HG03520 (cell line): Measurements from ENCODE around the gene GUCY2C.
A peak's percentile ranks its signal among the peaks of the same experiment; 100 is the strongest.
"Not testable (repeated sequence)": the region's sequence is repeated elsewhere in the genome, so short reads cannot be mapped to it uniquely, and the experiment has no call there.

Source experiments
- ATAC-seq: cut with Tn5 transposase; IDR thresholded peaks from one replicate; pipeline ENCODE4 v1.9.1; 2021; ENCODE audit warnings: mild to moderate bottlenecking, moderate library complexity; ENCODE audit not compliant: unreplicated experiment

GUCY2C gene

DNA sequence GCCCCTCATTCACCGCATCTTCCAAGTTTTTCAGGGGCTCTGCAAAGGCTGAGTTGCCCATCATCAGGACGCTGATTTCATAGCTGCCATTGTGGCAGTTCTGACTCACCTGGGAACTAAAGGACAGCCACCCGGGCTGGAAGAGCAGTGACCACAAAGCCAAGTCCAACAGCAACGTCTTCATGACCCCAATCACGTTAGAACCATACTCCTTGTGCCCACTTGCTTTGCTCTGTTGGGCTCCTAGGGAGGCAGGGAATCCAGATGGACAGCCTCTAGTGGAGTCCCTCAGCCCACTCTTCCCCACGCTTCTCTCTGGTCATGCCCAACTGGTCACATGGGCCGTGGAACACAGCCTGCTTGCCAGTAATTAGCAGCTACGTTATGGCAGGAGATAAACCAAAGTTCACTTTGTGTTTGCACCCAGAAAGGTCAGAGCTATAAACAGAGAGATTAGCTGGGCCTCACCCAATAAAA is at the start of gene GUCY2C:
GUCY2C (minus strand) TSS at position 335 of the 477 bp plus-strand sequence; CDS start at position 184, 151 bp downstream.
- ATAC-seq, result no peak

DNA sequence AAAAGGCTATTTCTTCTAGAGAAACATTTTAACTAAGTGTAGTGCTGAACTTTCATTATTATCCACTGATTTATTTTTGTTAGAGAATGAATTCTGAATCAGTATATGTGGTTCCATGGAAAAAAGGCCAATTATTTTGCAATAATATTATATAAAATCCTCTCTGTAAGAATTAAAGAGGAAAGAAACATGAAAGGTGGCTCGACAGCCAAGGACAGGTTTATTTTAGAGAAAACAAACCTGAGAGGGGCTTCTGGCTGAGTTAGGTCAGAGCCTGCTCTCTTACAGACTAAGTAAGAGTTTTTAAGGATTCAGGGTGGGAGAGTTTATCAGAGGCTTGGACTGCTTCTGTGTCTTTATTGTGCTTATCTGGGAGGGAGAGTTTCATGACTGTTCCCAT is 46.7 kb upstream of the GUCY2C start:
- no peak for ATAC-seq

DNA sequence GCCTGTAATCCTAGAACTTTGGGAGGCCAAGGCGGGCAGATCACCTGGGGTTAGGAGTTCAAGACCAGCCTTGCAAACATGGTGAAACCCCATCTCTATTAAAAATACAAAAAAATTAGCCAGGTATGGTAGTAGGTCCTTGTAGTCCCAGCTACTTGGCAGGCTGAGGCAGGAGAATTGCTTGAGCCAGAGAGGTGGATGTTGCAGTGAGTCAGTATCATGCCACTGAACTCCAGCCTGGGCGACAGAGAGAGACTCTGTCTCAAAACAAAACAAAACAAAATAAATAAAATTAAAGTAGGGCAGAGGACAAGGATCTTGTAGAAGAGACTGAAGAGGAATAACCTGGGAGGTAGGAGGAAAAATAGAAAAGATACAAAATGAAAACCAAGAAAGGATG is 45.5 kb upstream of the GUCY2C start:
- ATAC-seq, result no peak

DNA sequence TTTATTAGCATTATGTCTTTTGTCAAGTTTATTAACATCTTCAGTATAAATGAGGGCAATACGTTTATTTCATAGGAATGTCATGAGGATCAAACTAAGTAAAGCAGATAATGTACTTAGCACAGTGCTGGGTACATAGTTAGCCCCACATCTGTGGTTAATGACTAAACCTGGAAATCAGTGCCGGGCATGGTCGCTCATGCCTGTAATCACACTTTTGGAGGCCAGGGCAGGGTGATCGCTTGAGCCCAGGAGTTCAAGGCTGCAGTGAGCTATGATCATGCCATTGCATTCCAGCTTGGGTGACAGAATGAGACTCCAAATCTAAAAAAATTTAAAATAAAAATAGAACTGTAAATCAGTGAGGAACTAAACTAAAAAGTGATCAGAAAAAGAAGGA is 44.8 kb upstream of the GUCY2C start:
- ATAC-seq, result no peak

DNA sequence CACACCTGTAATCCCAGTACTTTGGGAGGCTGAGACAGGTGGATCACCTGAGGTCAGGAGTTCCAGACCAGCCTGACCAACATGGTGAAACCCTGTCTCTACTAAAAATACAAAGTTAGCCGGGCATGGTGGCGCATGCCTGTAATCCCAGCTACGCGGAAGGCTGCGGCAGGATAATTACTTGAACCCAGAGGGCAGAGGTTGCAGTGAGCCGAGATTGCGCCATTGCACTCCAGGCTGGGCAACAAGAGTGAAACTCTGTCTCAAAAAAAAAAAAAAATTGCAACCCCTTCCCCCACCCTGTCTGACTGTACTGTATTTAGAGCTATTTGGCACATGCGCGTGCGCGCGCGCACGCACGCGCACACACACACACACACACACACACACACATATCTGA is 40.0 kb upstream of the GUCY2C start:
- ATAC-seq, result not testable (repeated sequence)

DNA sequence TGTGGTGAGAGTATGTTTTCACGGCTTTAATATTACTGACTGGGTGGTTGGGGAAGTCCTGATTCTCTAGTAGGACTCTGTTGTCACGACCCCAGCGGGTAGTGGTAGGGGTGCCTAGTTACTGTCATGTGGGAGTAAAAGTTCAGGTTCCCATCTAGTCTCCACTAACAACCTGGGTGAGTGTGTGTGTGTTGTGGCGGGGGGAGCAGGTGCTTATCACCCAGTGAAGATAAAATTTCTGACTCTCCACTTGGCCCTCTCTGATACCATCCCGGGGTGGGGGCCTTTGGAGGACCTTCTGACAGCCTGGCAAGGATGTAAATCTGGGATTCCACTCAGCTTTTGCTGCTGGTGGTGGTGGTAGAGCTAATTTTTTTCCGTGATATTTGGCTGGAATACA is 35.4 kb upstream of the GUCY2C start:
- ATAC-seq, result no peak

DNA sequence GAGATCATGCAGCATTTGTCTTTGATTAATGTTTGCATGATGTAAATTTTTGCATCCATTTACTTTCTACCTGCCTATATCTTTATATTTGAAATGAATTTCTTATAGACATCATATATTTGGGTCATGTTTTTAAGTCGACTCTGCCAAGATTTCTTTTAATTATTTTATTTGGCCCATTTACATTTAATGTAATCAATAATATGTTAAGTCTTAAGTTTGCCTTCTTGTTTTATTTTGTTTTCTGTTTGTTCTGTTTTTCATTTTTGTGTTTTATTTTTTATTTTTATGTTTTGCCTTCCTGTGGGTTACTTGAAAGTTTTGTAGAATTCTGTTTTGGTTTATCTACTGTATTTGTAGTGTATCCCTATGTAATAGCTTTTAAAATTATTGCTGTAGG is 33.2 kb upstream of the GUCY2C start:
- ATAC-seq, result no peak

DNA sequence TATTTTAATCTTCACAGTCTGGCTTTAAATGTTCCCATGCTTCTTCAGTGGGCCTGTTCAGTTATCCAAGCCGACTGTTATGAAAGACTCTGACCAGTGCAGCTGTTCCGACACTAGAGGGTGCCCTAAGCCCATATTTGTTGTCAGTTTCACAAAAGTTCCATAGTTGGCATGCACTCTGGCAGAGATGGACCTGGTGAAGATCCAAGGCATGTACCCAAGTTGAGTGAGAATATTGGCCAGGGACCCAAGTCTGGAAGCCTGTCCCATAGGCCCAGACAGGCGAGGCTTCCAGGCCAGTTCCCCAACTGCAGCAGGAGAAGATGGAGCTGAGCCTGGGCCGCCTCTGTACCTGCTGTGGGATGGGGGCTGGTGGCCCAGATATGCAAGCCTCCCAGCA is 27.4 kb upstream of the GUCY2C start:
- no peak for ATAC-seq

DNA sequence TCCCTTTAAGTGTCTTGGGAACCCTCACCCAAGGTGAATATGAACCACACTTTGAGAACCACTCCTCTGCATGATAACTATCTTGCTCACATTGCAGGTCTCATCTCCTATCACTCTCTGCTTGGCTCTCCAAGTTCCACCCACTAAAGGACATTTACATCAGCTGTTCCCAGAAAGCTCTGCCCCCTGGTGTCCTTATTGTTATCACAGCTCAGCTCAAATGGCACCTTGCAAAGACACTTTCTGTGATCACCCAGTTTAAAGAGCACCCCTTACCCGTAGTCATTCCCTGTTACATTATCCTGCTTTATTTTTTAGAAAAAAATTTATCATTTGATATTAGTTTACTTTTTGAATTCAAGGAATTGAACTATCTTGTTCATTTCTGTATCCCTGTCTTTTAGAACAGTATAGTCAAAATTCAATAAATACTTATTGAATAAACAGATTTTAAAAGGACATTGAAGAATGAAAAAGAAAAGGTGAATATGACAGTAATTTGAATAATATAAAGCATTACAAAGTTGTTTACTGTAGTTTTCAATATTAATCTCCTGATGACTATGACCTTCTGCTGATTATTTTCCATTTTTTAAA is 20.5 kb upstream of the GUCY2C start:
- ATAC-seq, result peak; percentile 68

DNA sequence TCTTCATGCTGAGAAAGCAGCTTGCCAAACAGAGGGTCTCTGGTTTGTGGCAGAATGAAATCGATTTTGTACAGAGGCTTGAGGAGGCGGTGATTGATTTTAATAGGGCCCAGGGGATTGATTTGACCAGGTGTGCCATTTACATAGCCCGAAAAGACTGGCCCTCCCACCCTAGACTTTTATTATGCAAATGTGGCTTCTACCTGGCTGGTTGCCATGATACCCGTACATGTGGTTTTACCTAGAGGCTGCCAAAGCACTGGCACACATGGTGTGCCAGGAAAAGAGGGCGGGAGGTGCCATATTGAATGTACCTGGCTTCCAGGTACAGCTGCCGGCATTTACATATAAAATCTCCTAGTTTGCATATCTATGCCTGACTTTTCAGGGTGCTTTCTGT is 18.0 kb upstream of the GUCY2C start:
- ATAC-seq, result no peak

DNA sequence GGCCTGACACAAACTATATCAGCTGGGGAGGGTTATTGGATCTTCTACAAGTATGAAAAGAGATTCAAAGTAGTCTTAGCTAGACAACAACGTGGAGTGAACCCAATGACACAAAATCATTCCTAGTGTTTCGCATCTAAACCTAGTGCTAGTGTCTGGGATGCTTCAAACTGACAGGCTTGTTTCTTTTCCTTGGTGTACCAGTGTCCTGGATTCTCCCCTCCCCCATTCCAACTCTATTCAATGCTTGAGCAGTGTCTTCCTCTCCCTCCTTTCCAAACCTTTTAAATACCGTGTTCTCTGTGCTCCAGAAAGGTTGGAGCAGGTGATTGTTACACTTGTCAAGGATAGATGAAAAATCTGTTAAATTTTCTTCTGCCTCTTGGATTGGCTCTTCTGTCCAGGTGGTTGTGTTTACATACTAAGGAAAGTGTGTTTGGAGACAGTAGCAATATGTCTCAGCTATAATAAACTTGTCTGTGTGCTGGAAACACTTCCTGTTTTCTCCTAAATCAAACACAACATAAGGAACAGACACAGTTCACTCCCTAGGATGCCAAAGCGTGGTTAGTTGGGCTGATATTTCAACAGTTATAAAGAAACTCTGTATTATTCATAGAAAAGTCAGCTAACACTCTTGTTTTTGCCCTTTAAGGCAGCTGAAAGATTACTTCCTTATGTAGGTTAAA is 14.4 kb upstream of the GUCY2C start:
- no peak for ATAC-seq

DNA sequence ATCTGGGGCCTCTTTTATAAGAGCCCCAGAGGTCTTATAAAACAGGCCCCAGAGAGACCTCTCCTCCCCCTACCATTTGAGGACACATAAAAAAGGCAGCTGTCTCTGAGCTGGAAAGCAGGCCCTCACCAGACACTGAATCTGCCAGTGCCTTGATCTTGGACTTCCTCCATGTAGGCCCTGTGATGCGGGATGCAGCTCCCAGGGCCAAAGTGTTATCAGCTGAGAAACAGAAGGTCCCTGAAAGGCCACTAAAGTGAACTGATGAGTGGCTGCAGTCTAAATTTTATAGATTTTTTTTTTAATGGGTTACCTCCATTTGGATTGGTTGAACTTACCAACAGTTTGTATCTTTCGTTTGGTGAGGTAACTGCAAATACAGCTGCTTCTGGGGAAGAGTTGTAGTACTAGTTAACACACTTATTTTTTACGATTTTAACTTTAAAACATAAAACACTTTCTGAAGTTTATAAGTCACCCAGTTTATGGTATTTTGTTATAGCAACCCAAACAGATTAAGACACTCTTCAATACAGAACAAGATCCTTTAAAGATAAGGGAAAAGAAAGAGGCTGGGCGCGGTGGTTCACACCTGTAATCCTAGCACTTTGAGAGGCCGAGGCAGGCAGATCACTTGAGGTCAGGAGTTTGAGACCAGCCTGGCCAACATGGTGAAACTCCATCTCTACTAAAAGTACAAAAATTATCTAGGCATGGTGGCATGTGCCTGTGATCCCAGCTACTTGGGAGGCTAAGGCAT is 5.6 kb upstream of the GUCY2C start:
- no peak for ATAC-seq

DNA sequence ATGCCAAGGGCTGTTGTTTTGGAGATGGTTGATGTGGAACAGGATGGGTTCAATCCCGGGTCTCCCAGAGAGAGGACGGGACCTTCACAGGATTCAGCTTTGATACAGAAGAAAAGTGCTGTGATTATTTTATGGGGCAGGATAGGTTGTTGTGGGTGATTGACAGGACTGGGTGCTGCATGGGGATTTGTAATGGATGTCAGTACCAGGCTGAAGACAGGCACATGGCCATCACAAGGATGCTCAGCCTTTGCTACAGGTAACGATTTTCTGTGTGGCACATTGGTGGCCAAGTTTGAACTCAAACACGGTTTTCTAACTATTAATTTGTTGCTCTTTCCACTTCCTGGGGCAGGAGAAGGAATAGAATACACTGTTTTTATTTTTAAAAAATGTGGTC is 4.5 kb upstream of the GUCY2C start:
- no peak for ATAC-seq

DNA sequence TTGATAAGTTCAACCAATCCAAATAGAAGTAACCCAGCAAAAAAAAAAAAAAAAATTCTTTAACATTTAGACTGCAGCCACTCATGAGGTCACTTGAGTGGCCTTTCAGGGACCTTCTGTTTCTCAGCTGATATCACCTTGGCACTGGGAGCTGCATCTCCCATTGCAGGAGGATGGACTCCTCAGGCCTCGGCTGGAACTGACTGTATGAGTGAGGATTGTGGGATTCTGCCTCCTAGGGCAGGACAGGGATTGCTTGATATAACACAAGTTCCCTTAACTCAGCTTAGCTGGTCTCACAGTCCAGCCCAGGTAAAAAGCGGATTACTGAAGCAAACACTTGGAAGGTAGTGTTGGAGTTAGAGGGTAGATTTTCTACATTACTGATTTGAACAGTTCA is 3.5 kb upstream of the GUCY2C start:
- ATAC-seq, result no peak

DNA sequence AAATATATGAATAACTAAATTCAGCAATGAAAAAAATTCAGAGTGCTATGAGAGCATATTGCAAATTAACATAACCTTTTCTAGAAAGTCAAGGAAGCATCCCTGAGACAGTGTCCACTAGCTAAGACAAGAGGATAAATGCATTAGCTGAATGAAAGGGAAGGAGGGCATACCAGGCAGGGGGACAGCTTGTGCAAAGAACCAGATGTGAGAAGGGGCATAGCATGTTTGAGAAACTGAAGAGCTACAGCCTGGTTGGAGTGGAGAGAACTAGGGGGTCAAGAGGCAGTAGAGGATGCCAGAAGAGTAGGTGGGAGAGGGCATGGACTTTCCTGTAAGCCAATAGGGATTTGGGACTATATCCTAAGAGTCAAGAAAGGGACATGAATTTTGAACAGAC is 2.2 kb upstream of the GUCY2C start:
- no peak for ATAC-seq

DNA sequence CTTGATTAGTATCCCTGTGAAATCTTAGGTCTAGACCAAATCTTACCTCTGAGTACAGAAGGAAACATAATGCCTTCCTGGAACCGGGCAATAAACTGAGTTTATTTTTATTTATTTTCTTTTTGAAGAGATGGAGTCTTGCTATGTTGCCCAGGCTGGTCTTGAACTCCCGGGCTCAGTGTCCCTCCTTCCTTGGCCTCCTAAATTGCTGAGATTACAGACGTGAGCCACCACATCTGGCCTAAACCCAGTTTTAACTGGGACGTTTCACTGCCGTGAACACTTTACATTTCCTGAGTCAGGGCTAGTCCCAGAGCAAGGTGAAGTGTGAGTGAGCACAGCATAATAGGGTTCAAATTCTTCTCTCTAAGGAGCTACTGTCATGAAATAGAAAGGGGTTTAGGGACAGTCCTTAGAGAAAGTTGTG is 671 bp downstream of the GUCY2C start:
- ATAC-seq, result no peak

DNA sequence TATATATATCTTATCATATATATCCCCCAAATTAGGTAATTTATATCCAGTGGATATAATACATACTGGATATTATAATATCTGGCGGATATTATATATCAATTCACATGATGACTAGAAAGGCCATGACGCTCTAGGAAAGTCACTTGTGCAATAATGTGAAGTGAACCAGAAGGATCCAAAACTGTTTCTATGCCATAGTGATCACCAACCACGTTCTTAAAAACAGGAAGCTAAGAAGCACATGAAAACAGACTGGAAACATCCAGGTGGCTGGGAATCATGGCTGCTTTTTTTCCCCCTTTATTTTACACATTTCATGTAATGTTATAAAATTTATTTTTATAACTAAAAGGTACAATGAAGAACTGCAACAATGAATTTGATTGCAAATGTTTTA is 1.4 kb downstream of the GUCY2C start:
- ATAC-seq, result no peak

DNA sequence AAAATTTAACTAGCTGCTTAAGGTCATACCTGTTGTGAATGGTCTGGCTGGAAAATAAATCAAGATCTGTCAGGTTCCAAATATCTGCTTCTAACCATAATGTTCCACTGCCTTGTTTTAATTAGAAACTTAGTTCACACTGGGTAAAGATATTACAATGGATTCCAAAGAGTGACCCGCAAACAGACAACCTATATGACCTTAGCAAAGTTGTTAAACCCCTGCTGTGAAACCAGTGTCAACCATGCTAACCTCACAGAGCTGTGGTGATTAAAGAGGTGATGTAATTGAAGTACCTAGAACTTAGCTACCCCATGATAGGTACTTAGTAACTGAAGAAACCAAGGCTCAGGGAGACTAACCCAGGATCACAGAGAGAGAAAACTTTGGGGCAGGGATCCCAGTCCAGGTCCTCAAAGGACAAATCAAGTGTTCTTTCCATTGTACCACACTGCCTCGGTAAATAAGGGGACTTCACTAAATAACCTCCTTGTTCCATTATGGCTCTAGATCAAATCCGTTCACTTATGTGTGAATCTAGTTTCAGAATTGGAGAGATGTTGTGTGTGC is 2.2 kb downstream of the GUCY2C start:
- ATAC-seq, result no peak

DNA sequence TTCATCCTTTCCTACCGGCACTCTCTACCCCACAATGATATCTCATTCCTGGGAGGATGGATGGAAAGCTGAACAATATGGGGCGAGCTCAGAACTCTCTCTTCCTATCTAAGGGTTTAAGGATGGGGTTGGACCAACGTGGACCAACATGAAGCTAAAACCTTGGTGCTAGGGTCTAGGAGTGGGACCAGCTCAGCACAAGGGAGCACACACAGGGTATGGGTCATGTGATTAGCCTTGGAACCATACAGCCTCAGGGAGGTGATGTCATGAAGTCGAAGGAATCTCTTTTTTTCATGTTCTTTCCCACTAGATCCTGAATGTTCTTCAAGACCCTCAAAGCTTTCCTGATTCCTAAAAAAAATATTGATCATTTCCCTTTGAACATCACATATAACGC is 3.3 kb downstream of the GUCY2C start:
- no peak for ATAC-seq

DNA sequence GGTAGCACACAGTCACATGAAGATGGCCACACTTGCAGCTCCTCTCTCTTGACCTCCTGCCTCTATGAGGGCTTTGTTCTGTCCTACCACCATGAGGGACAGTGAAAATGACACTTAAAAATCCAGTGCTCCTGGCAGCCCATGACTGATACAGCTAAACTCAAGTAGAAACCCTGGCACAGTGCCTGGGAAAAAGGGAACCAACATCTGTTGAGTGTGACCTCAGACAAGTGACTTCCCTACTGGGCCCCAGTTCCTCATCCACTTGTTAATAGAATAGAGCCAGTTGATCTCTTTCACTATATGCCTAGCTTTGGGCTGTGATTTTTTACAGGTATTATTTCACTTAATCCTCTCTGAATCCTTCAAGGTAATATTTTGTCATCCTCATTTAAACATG is 4.8 kb downstream of the GUCY2C start:
- ATAC-seq, result no peak

DNA sequence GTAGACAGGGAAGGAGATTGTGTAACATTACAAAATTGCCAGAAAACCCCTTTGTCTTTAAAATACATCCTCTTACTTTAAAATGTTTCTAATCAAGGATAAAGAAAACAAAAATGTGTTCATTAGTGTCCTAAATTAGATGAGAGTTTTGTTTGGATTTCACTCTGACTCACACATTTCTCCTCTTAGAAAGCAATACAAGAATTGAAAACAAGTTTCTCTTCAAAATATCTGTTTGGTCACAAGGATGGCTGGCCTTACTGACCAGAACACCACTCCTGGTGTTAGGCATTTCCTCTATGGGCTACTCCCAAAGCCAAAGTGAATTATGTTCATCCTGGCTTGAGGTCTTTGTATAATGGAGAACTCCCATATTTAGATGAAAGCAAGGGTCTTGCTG is 6.4 kb downstream of the GUCY2C start:
- no peak for ATAC-seq

DNA sequence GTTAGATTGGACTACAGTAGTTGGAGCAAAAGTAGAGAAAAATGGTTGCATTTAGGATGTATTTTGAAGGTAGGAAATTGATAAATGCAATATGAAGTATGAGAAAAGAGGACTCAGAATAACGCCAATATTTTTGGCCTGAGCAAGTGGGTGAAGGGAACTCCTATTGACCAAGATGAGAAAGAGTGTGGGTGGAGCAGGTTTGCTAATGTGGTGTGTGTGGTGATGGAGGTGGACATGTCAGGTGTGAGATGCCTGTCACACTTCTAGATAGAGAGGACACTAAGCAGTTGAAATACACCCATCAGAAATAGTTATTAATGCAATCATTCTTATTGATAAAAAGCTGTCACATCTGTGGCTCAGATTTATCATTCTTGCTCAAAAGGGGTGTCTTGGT is 7.3 kb downstream of the GUCY2C start:
- ATAC-seq, result no peak
